HepG2 (cell line): ENCODE measurements around the gene LIPN. TPM values are rescaled to one million over a fixed set of nuclear protein-coding genes. Genes with fewer than 3 reads are reported as not detected.

Experiments
- EEA1 ChIP-seq: sonication (generic); formaldehyde crosslinking; IDR thresholded peaks from 2 replicates; pipeline ENCODE4 v1.5.1; 2020; ENCODE audit warnings: mild to moderate bottlenecking, missing genetic modification reagents, borderline replicate concordance
- HNF4A ChIP-seq: sonication (generic); formaldehyde crosslinking; IDR thresholded peaks from 2 replicates; pipeline ENCODE4 v1.4.0; 2020; ENCODE audit warnings: missing genetic modification reagents
- SNAPC2 ChIP-seq: sonication (generic); formaldehyde crosslinking; IDR thresholded peaks from 2 replicates; pipeline ENCODE4 v1.8.1; 2022; ENCODE audit warnings: mild to moderate bottlenecking, missing genetic modification reagents
- TAF1 ChIP-seq: sonication (generic); formaldehyde crosslinking; IDR thresholded peaks from 2 replicates; pipeline ENCODE4 v1.4.0; 2020; ENCODE audit warnings: missing genetic modification reagents
- ZIK1 ChIP-seq: sonication (generic); formaldehyde crosslinking; IDR thresholded peaks from 2 replicates; pipeline ENCODE4 v1.5.0; 2020; ENCODE audit warnings: mild to moderate bottlenecking, low read depth, missing genetic modification reagents, borderline replicate concordance
- ZNF263 ChIP-seq: sonication (generic); formaldehyde crosslinking; IDR thresholded peaks from 2 replicates; pipeline ENCODE4 v1.4.0; 2020; ENCODE audit warnings: missing genetic modification reagents
- ZNF30 ChIP-seq: sonication (generic); formaldehyde crosslinking; IDR thresholded peaks from 2 replicates; pipeline ENCODE4 v1.5.0; 2020; ENCODE audit warnings: mild to moderate bottlenecking, missing genetic modification reagents
- ZNF672 ChIP-seq: sonication (generic); formaldehyde crosslinking; IDR thresholded peaks from 2 replicates; pipeline ENCODE4 v1.8.1; 2022; ENCODE audit warnings: missing genetic modification reagents
- polyA plus RNA-seq, 8 experiments: library from polyadenylated mRNA; depleted of rRNA in 3 of 8; stranded (reverse) in 7 of 8; unstranded in 1 of 8; fragments of >200 nt; fragmentation: Illumina TruSeq in 4 of 8; extraction: Trizol in 4 of 8; gene quantifications; 2 replicates each; pipeline versions ENCODE4 v1.2.1 to v1.2.3, GENCODE V29; 2011 to 2016; ENCODE audit warnings: low read depth in 4 of 8, missing spikeins in 1 of 8, mixed read lengths in 1 of 8; ENCODE audit not compliant: insufficient read depth in 1 of 8
- total RNA-seq, 5 experiments: library from RNA; depleted of rRNA; stranded (reverse); fragments of >200 nt; fragmentation: Illumina TruSeq; extraction: Trizol; gene quantifications; 2 replicates each; pipeline ENCODE4 v1.2.3, GENCODE V29; 2016; ENCODE audit warnings: low read depth in 1 of 5
- TF ChIP-seq, protein P1 (sequence below), 2 experiments: fragments of 450-650 bp in 1 of 2; sonication (generic) in 1 of 2; formaldehyde crosslinking in 1 of 2; IDR thresholded peaks; 2 replicates each; pipeline versions ENCODE4 v1.6.1 to v1.8.0; 2016 to 2022; ENCODE audit warnings: antibody characterized with exemption in 1 of 2, mild to moderate bottlenecking in 1 of 2, missing genetic modification reagents in 1 of 2
- TF ChIP-seq, protein P2 (sequence below): sonication (generic); formaldehyde crosslinking; IDR thresholded peaks from 2 replicates; pipeline ENCODE4 v1.9.0; 2021; ENCODE audit warnings: missing genetic modification reagents, mild to moderate bottlenecking, borderline replicate concordance
- TF ChIP-seq, protein P3 (sequence below): sonication (generic); formaldehyde crosslinking; IDR thresholded peaks from 2 replicates; pipeline ENCODE4 v1.4.0; 2020; ENCODE audit warnings: missing genetic modification reagents, mild to moderate bottlenecking, borderline replicate concordance
- TF ChIP-seq, protein P4 (sequence below): sonication (generic); formaldehyde crosslinking; IDR thresholded peaks from 2 replicates; pipeline ENCODE4 v1.4.0; 2020; ENCODE audit warnings: low read depth, mild to moderate bottlenecking, missing genetic modification reagents

The LIPN gene
- total and polyA plus RNA-seq, 2 of the 13 experiments (the other 11 are each of a cell fraction or from before 2014, with no cell fraction given) = not detected

DNA sequence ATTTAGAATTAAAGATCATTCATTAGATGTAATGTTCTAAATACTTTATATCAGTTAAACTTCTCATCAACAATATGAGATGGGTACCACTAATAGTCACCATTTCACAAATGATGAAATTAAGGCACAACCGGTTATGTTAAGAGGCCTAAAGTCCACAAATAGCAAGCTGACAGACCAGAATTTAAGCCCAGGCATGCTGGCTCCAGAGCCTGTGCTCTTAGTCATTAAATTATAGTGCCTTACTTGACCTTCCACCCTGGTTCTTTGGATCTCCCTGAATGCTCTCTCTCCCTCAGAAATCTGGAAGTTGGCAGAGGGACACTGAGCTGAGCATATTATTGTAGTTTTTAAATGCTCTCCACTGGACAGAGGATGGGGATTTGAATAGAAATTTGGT, 3.6 kb downstream of the LIPN start (continued):
- TF ChIP-seq, protein P1, sequence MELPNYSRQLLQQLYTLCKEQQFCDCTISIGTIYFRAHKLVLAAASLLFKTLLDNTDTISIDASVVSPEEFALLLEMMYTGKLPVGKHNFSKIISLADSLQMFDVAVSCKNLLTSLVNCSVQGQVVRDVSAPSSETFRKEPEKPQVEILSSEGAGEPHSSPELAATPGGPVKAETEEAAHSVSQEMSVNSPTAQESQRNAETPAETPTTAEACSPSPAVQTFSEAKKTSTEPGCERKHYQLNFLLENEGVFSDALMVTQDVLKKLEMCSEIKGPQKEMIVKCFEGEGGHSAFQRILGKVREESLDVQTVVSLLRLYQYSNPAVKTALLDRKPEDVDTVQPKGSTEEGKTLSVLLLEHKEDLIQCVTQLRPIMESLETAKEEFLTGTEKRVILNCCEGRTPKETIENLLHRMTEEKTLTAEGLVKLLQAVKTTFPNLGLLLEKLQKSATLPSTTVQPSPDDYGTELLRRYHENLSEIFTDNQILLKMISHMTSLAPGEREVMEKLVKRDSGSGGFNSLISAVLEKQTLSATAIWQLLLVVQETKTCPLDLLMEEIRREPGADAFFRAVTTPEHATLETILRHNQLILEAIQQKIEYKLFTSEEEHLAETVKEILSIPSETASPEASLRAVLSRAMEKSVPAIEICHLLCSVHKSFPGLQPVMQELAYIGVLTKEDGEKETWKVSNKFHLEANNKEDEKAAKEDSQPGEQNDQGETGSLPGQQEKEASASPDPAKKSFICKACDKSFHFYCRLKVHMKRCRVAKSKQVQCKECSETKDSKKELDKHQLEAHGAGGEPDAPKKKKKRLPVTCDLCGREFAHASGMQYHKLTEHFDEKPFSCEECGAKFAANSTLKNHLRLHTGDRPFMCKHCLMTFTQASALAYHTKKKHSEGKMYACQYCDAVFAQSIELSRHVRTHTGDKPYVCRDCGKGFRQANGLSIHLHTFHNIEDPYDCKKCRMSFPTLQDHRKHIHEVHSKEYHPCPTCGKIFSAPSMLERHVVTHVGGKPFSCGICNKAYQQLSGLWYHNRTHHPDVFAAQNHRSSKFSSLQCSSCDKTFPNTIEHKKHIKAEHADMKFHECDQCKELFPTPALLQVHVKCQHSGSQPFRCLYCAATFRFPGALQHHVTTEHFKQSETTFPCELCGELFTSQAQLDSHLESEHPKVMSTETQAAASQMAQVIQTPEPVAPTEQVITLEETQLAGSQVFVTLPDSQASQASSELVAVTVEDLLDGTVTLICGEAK (IDR thresholded peaks at IDR 0.05) = no peak
- TF ChIP-seq, protein P1 (CRISPR knock-in tag; IDR thresholded peaks at IDR 0.05) = no peak
- no peak for TF ChIP-seq TAF1 (CRISPR knock-in tag)
- TF ChIP-seq HNF4A = no peak
- TF ChIP-seq SNAPC2 (CRISPR knock-in tag) = no peak
- TF ChIP-seq ZNF30 (CRISPR knock-in tag) = no peak
- no peak for TF ChIP-seq ZNF672
- TF ChIP-seq, protein P2, sequence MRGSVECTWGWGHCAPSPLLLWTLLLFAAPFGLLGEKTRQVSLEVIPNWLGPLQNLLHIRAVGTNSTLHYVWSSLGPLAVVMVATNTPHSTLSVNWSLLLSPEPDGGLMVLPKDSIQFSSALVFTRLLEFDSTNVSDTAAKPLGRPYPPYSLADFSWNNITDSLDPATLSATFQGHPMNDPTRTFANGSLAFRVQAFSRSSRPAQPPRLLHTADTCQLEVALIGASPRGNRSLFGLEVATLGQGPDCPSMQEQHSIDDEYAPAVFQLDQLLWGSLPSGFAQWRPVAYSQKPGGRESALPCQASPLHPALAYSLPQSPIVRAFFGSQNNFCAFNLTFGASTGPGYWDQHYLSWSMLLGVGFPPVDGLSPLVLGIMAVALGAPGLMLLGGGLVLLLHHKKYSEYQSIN = no peak
- TF ChIP-seq ZNF263 (CRISPR knock-in tag) = no peak
- TF ChIP-seq EEA1 (CRISPR knock-in tag) = no peak
- no peak for TF ChIP-seq ZIK1
- TF ChIP-seq, protein P3, sequence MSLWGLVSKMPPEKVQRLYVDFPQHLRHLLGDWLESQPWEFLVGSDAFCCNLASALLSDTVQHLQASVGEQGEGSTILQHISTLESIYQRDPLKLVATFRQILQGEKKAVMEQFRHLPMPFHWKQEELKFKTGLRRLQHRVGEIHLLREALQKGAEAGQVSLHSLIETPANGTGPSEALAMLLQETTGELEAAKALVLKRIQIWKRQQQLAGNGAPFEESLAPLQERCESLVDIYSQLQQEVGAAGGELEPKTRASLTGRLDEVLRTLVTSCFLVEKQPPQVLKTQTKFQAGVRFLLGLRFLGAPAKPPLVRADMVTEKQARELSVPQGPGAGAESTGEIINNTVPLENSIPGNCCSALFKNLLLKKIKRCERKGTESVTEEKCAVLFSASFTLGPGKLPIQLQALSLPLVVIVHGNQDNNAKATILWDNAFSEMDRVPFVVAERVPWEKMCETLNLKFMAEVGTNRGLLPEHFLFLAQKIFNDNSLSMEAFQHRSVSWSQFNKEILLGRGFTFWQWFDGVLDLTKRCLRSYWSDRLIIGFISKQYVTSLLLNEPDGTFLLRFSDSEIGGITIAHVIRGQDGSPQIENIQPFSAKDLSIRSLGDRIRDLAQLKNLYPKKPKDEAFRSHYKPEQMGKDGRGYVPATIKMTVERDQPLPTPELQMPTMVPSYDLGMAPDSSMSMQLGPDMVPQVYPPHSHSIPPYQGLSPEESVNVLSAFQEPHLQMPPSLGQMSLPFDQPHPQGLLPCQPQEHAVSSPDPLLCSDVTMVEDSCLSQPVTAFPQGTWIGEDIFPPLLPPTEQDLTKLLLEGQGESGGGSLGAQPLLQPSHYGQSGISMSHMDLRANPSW (CRISPR knock-in tag) = no peak
- TF ChIP-seq, protein P4, sequence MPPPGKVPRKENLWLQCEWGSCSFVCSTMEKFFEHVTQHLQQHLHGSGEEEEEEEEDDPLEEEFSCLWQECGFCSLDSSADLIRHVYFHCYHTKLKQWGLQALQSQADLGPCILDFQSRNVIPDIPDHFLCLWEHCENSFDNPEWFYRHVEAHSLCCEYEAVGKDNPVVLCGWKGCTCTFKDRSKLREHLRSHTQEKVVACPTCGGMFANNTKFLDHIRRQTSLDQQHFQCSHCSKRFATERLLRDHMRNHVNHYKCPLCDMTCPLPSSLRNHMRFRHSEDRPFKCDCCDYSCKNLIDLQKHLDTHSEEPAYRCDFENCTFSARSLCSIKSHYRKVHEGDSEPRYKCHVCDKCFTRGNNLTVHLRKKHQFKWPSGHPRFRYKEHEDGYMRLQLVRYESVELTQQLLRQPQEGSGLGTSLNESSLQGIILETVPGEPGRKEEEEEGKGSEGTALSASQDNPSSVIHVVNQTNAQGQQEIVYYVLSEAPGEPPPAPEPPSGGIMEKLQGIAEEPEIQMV = no peak
